ENCODE results near the gene SNN.

DNA sequence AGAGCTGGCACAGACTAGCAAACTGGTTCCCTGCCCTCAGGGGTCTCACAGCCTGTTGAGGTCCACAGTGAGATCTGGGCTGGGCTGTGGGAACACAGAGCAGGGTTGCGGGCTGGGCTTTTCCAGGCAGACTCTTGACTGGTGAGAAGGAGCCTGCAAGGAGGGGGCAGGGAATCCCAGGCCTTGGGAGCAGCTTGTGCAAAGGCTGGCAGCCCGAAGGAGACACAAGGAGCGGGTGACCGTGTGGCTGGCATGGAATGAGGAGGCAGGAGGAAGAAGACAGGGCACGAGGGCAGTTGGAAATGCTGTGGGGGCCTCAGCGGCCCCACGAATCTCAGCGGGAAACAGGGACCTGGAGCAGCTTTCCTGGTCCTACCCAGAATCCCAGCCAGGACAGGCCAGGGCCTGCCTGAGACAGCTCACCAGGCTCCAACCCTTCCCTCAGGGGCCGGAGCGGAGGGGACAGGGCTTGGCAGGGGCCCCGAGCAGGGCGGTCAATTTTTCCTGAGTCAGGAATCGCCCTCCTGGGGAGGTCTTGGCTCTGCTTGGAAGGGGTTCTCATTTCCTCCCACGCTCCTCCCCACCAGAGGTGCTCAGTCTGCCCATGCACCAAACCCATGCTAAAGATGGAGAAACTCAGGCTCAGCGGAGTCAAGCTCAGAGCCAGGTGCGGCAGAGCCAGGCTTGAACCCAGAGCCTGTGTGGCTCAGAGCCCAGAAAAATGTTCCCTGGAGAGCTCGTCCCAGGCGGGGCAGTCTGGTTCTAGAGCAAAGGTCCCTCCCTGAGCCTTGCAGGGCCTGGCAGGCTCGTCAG lies 9.2 kb upstream of the SNN start:
- TF ChIP-seq, protein P1, sequence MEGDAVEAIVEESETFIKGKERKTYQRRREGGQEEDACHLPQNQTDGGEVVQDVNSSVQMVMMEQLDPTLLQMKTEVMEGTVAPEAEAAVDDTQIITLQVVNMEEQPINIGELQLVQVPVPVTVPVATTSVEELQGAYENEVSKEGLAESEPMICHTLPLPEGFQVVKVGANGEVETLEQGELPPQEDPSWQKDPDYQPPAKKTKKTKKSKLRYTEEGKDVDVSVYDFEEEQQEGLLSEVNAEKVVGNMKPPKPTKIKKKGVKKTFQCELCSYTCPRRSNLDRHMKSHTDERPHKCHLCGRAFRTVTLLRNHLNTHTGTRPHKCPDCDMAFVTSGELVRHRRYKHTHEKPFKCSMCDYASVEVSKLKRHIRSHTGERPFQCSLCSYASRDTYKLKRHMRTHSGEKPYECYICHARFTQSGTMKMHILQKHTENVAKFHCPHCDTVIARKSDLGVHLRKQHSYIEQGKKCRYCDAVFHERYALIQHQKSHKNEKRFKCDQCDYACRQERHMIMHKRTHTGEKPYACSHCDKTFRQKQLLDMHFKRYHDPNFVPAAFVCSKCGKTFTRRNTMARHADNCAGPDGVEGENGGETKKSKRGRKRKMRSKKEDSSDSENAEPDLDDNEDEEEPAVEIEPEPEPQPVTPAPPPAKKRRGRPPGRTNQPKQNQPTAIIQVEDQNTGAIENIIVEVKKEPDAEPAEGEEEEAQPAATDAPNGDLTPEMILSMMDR (IDR thresholded peaks at IDR 0.05; ENCODE audit: insufficient read depth, low read depth, low read length): no peak
- no peak for TF ChIP-seq EZH2 (IDR thresholded peaks at IDR 0.05; ENCODE audit: insufficient read depth, low read length)
